HG03571 (cell line): ENCODE data around the gene FAM186B.
"Not testable (repeated sequence)": the region's sequence is repeated elsewhere in the genome, so short reads cannot be mapped to it uniquely, and the experiment has no call there.

ENCODE experiments used
- ATAC-seq: cut with Tn5 transposase; IDR thresholded peaks from one replicate; pipeline ENCODE4 v1.9.1; 2021; ENCODE audit not compliant: unreplicated experiment

Gene FAM186B

DNA sequence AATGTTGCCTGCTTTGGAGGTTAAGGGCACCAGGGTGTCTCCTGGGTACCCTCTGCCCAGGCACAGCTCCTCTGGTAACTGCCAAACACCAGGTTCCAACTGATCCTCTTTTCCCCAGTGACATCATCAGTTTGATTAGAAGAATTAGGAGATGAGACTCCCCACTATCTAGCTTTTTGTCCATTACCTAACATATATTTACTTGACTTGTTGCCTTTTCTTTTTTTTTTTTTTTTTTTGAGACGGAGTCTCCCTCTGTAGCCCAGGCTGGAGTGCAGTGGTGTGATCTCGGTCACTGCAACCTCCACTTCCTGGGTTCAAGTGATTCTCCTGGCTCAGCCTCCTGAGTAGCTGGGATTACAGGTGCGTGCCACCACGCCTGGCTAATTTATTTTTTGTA, at the start of gene FAM186B:
Gene FAM186B, minus strand, starts transcription at position 101 of the 400 bp plus-strand sequence. CDS start 162 bp downstream, outside the sequence.
- not testable (repeated sequence) for ATAC-seq

DNA sequence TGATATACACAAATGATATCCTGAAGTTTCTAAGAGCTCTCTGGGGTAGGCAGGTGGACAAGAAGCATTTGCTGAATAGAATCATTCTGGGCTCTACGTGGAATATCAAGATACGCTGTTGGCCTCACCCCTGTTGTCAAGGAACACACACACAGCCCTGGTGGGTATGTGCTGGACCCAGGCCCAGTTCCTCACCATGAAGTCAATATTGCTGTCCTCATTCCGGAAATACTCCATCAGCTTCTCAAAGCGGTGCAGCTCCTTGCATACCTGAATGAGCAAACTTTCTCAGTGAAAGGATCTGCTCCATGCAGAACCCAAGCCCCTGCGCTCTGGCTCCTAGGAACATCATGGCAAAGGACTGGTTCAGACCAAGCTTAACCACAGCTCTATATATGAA, 49.3 kb upstream of the FAM186B start:
- ATAC-seq, result no peak

GRCh38 chr12:49652921-49653520, 47.6 kb upstream of the FAM186B start:
- no peak for ATAC-seq

DNA sequence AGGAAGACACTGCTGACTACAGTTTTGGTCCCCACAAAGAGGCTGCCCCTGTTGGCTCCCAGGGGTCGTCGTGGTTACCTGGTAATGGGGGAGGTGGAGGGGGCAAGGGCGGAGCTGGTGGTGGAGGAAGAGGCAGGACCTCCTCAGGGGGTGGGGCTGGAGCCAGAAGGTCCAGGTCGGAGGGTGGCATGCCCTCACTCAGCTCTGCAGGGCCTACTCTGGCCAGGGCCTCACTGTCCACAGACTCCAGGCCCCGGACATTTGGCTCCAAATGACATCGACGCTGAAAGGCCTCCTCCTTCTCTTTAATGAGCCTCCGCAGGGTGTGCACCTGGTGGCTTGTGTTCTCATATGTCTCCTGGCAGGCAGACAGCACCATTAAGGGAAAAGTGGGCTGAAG, 46.4 kb upstream of the FAM186B start:
- no peak for ATAC-seq

- no peak for ATAC-seq
These were observed 44.5 kb upstream of the FAM186B start for GRCh38 chr12:49649892-49650291.

GRCh38 chr12:49649445-49649844, 44.0 kb upstream of the FAM186B start:
- no peak for ATAC-seq

- ATAC-seq, result no peak
These were observed 43.2 kb upstream of the FAM186B start for GRCh38 chr12:49648712-49649003.

- ATAC-seq, result no peak
These were observed 42.6 kb upstream of the FAM186B start for GRCh38 chr12:49647827-49648711.

GRCh38 chr12:49646871-49647654, 41.6 kb upstream of the FAM186B start:
- ATAC-seq, result no peak

GRCh38 chr12:49646331-49646830, 40.9 kb upstream of the FAM186B start:
- no peak for ATAC-seq

- ATAC-seq, result no peak
These were observed 40.0 kb upstream of the FAM186B start for GRCh38 chr12:49645146-49646039.

DNA sequence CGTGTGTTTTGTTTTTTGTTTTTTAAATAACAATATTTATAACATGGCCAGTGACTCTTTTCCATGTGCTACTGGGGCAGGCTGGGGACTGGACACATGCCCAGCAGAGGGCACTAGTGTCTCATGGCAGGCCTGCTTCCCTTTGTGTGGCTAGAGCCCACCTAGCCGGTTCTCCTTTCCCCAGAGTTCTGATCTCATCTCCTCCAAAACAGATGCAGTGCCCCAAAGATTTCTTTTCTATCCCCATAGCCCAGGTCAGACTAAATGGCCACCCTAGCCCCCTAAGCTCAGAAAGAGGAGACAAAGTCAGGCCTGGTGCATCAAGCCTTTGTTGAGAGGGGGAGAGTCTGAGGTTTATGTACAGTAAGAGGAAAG, 39.2 kb upstream of the FAM186B start:
- no peak for ATAC-seq

DNA sequence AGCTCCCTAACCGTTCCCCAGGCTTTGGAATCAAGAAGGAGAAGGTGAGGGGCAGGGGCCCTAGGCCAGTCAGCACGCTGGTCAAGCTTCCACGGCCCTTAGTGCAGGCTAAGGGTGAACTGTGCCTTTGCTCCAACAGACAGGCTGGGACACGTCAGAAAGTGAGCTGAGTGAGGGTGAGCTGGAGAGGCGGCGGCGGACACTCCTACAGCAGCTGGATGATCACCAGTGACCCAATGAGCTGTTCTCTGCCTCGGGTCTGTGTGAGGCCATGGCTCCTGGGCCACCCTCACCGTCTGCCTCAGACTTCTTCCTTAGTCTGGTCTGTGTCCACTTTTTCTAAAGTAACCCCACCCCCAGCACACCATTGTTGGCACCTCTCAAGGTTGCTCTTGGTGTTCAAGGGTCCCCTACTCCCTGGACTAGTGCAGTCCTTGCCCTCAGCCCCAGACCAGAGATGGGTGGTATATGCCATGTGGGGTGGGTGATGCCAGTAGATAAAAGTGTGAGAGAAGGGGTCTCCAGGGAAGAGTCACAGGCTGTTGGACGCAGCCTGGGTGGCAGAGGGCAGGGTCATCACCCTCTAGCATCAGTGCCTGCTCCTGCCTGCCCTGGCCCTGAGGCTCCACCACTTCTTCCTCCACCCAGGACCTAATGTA, 38.7 kb upstream of the FAM186B start:
- no peak for ATAC-seq

DNA sequence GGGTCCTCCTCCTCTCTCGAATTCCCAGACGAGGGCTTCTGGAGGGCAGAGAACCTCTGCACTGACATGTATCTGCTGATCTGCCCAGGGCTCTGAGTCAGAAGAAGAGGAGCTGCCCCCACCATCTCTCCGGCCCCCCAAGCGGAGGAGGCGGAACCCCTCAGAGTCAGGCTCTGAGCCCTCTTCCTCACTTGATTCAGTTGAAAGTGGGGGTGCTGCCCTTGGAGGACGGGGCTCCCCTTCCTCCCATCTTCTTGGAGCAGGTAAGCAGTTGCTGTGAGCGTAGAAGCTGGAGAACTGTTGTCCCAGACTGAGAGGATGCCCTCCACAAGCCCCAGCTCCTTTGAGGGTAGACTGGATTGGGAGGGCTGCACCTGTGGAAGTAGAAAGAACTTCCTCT, 37.7 kb upstream of the FAM186B start:
- no peak for ATAC-seq

- no peak for ATAC-seq
These were observed 36.9 kb upstream of the FAM186B start for GRCh38 chr12:49642370-49642802.

- no peak for ATAC-seq
These were observed 36.4 kb upstream of the FAM186B start for GRCh38 chr12:49641748-49642369.

DNA sequence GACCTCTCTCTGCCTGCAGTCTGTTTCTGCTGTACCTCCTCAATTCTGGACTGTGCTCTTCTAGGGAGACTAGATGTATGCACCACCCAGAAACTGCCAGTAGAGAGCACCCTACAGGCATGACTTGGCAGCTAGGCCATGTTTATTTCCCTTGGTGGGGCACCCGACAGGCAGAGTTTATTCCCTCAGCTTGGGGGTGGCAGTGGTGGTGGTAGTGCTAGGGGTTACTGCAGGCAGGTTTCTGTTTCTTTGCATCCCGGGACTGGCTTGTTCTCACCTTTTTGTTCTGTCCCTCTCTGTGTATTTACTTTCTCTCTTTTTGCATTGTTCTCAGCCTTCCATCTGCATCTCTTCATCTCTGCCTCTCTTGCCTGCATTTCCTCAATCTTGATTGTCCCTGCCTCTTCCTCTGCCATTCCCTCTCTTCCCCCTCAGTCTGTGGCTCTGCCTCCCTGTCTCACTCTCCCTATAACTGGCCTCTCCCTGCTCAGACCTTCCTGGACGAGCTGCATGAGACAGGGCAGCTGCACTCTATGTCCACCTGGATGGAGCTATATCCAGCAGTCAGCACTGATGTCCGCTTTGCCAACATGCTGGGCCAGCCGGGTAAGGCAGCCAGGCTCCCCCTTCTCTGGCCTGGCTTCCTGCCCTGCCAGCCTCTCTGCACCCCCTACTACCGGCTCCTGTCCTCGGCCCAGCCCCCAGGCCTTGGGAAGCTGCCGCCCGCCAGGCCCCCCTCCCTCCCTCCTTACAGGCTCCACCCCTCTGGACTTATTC, 31.7 kb upstream of the FAM186B start:
- no peak for ATAC-seq

DNA sequence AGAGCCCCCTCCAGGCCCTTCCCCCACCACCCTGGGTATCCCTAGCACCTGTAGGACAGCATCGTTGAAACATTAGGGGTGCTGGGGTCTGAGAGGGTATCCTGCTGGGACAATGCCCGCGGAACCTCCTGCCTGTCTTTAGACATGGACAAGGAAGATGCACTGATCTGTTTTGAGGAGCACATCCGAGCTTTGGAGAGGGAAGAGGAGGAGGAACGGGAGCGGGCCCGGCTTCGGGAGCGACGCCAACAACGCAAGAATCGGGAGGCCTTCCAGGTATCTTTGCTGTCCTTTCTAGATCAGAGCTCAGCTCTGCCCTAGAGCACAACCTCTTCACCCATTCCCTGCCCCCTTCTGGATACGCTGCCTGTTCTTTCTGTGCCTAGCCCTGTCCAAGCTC, 31.1 kb upstream of the FAM186B start:
- no peak for ATAC-seq

DNA sequence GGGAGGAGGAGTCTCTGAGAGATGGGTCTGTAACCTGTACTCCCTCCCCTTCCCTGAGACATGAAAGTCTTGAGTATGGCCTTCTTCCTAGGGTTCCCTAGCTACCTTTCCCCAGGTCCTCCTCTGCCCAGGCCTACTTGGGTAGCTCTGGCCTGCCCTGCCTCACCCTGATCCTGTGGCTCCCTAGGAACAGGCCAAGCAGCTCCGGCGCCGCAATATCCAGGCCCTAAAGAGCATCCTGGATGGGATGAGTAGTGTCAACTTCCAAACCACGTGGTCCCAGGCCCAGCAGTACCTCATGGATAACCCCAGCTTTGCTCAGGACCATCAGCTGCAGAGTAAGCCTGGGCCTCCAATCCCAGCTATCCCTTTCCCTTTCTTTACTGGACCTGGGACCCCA, 30.2 kb upstream of the FAM186B start:
- no peak for ATAC-seq
